ENCODE measurements around the gene ADAP2. TPM values are rescaled to one million over a fixed set of nuclear protein-coding genes. Genes with fewer than 3 reads are reported as not detected.
A peak's percentile ranks its signal among the peaks of the same experiment; 100 is the strongest.
"Not testable (repeated sequence)": the region's sequence is repeated elsewhere in the genome, so short reads cannot be mapped to it uniquely, and the experiment has no call there.

ADAP2 gene
- total and polyA plus RNA-seq, 2 experiments from 2014 or later = 0.94 TPM

- not testable (repeated sequence) for H2AFZ ChIP-seq; H3K27me3 ChIP-seq (ENCODE audit: insufficient read depth); H3K27ac ChIP-seq (ENCODE audit: low read depth); ATAC-seq; H3K79me2 ChIP-seq (replicated peaks; ENCODE audit: insufficient read depth); DNase-seq (ENCODE audit: low spot score); H3K4me1 Mint-ChIP-seq; H3K4me1 ChIP-seq (ENCODE audit: insufficient read depth); H4K20me1 ChIP-seq (replicated peaks; ENCODE audit: insufficient read depth); H3K9me2 ChIP-seq (ENCODE audit: insufficient read depth); H3K36me3 ChIP-seq (ENCODE audit: insufficient read depth); H3K9me3 Mint-ChIP-seq; H3K4me3 ChIP-seq; H3K27me3 Mint-ChIP-seq (ENCODE audit: insufficient read depth, low read depth, poor library complexity); H3F3A ChIP-seq (replicated peaks; ENCODE audit: low read depth); H3K4me3 Mint-ChIP-seq; H3K4me2 ChIP-seq; H3K36me3 Mint-ChIP-seq (ENCODE audit: low read depth); H3K27ac Mint-ChIP-seq
These were observed 11.6 kb upstream of the ADAP2 start for GRCh38 chr17:30910151-30910550.

GRCh38 chr17:30913955-30914354 is 7.8 kb upstream of the ADAP2 start:
- Histone ChIP-seq H3K79me2 (replicated peaks; ENCODE audit: insufficient read depth) (no peaks in the 10 kb centered on the region), H2AFZ (no peak overlapping the region), H3K36me3 (ENCODE audit: insufficient read depth) (no peaks in the 10 kb centered on the region), H3K4me1 (ENCODE audit: insufficient read depth) (no peaks in the 10 kb centered on the region), H4K20me1 (replicated peaks; ENCODE audit: insufficient read depth) (no peaks in the 10 kb centered on the region), H3K27me3 (ENCODE audit: insufficient read depth) (no peaks in the 10 kb centered on the region), H3K9me2 (ENCODE audit: insufficient read depth) (no peaks in the 10 kb centered on the region), H3K4me3 (no peak overlapping the region), H3K27ac (ENCODE audit: low read depth) (no peak overlapping the region), H3F3A (replicated peaks; ENCODE audit: low read depth) (no peaks in the 10 kb centered on the region), H3K4me2 (no peak overlapping the region)
- Mint-ChIP-seq H3K27me3 (ENCODE audit: insufficient read depth, low read depth, poor library complexity) (no peaks in the 10 kb centered on the region), H3K27ac (no peak overlapping the region), H3K4me1 (no peaks in the 10 kb centered on the region), H3K36me3 (ENCODE audit: low read depth) (no peaks in the 10 kb centered on the region), H3K4me3 (no peak overlapping the region), H3K9me3 (no peaks in the 10 kb centered on the region)
- DNase-seq (ENCODE audit: low spot score) (no peak), ATAC-seq (no peak)
- TF ChIP-seq CTCF (conservative IDR thresholded peaks at IDR 0.05; ENCODE audit: low read depth in 2 of 2) = peak in 1 of 2 experiments; percentile 9; a peak in 1 of 4 replicates
- no peak for TF ChIP-seq ETS1 (IDR thresholded peaks at IDR 0.05)

GRCh38 chr17:30915833-30916611 is 5.7 kb upstream of the ADAP2 start:
- Histone ChIP-seq H3K9me2 (ENCODE audit: insufficient read depth) (no peaks in the 10 kb centered on the region), H4K20me1 (replicated peaks; ENCODE audit: insufficient read depth) (no peaks in the 10 kb centered on the region), H2AFZ (no peak overlapping the region), H3K27ac (ENCODE audit: low read depth) (no peak overlapping the region), H3K4me3 (no peak overlapping the region), H3K4me2 (no peak overlapping the region), H3F3A (replicated peaks; ENCODE audit: low read depth) (no peaks in the 10 kb centered on the region), H3K79me2 (replicated peaks; ENCODE audit: insufficient read depth) (no peaks in the 10 kb centered on the region), H3K36me3 (ENCODE audit: insufficient read depth) (no peaks in the 10 kb centered on the region), H3K27me3 (ENCODE audit: insufficient read depth) (peaks cover 8% of the 10 kb centered on the region), H3K4me1 (ENCODE audit: insufficient read depth) (peaks cover 4% of the 10 kb centered on the region; the same call in 1 of the 2 replicates)
- Mint-ChIP-seq H3K27ac (no peak overlapping the region), H3K4me3 (no peak overlapping the region), H3K4me1 (peaks cover 10% of the 10 kb centered on the region), H3K36me3 (ENCODE audit: low read depth) (no peaks in the 10 kb centered on the region), H3K27me3 (ENCODE audit: insufficient read depth, low read depth, poor library complexity) (peaks cover 12% of the 10 kb centered on the region), H3K9me3 (no peaks in the 10 kb centered on the region; the same call in 2 of the 3 replicates)
- no peak for DNase-seq (ENCODE audit: low spot score)
- no peak for ATAC-seq
- no peak for TF ChIP-seq EZH2phosphoT487 (IDR thresholded peaks at IDR 0.05; ENCODE audit: unreplicated experiment)
- no peak for TF ChIP-seq POLR2AphosphoS5 (IDR thresholded peaks at IDR 0.05; ENCODE audit: low read depth)
- no peak for TF ChIP-seq ZNF114 (CRISPR knock-in tag; IDR thresholded peaks at IDR 0.05)
- TF ChIP-seq NANOG (IDR thresholded peaks at IDR 0.05; ENCODE audit: borderline replicate concordance) = no peak
- no peak for TF ChIP-seq ZNF462 (CRISPR knock-in tag; IDR thresholded peaks at IDR 0.05)

All from GM23338 (cell line).